GM10248 (cell line): ENCODE results near the gene POU3F1.

Experiments
- CTCF ChIA-PET: fragments of 300-600 bp; sonication (Branson Sonifier 250); formaldehyde crosslinking; extraction: SDS; loops from one replicate; lab custom pipeline; 2021; ENCODE audit warnings: antibody characterized with exemption; lab: Yijun Ruan, JAX
- POLR2A ChIA-PET: fragments of 350-650 bp; sonication (Branson Sonifier 250); formaldehyde crosslinking; extraction: SDS; loops from one replicate; lab custom pipeline; 2020; ENCODE audit warnings: antibody characterized with exemption; lab: Yijun Ruan, JAX
- DNase-seq: peaks from one replicate; pipeline ENCODE4 v3.0.0; 2012; ENCODE audit errors: extremely low spot score
- CTCF ChIP-seq: IDR thresholded peaks from 2 replicates; pipeline ENCODE4 v1.5.1; 2012; ENCODE audit warnings: mild to moderate bottlenecking, low read depth; ENCODE audit errors: extremely low read depth, missing control alignments, control extremely low read depth

The POU3F1 gene

GRCh38 chr1:38089712-38090360 lies 43.2 kb upstream of the POU3F1 start:
- ChIA-PET CTCF (no interaction called here), POLR2A (no interaction called here)
- no peak for DNase-seq
- no peak for TF ChIP-seq CTCF

GRCh38 chr1:38088791-38089190 lies 42.2 kb upstream of the POU3F1 start:
- ChIA-PET CTCF (interaction anchor here (1.3 kb wide), 1 partner anchor 17 kb away, joined by 3 read pairs; no protein-coding TSS in a partner anchor), POLR2A (no interaction called here)
- no peak for DNase-seq
- TF ChIP-seq CTCF: no peak

- ChIA-PET CTCF (interaction anchor here (1.3 kb wide), 1 partner anchor 17 kb away, joined by 3 read pairs; no protein-coding TSS in a partner anchor), POLR2A (no interaction called here)
- TF ChIP-seq CTCF: no peak
- DNase-seq: no peak
Measured at GRCh38 chr1:38088366-38088765, 41.8 kb upstream of the POU3F1 start.

GRCh38 chr1:38087676-38088075 lies 41.1 kb upstream of the POU3F1 start:
- no peak for DNase-seq
- CTCF ChIA-PET: interaction anchor here (1.0 to 1.3 kb wide), 2 partner anchors 16 to 86 kb away, joined by 3 read pairs; no protein-coding TSS in a partner anchor
- POLR2A ChIA-PET: no interaction called here
- TF ChIP-seq CTCF: no peak

- CTCF ChIA-PET: interaction anchor here (1.1 to 7.1 kb wide), 2 partner anchors 14 to 18 kb away, joined by 3 to 40 read pairs; no protein-coding TSS in a partner anchor
- POLR2A ChIA-PET: interaction anchor here (0.6 kb wide), 1 partner anchor 76 kb away, joined by 6 read pairs; no protein-coding TSS in a partner anchor
- TF ChIP-seq CTCF: no peak
- DNase-seq: no peak
Measured at GRCh38 chr1:38085666-38086330, 39.2 kb upstream of the POU3F1 start.

- POLR2A ChIA-PET: no interaction called here
- CTCF ChIA-PET: interaction anchor here (1.1 to 7.1 kb wide), 2 partner anchors 13 to 17 kb away, joined by 3 to 40 read pairs; no protein-coding TSS in a partner anchor
- no peak for DNase-seq
Measured at GRCh38 chr1:38084700-38085099, 38.1 kb upstream of the POU3F1 start.

More at GRCh38 chr1:38084700-38085099, 38.1 kb upstream of the POU3F1 start:
- TF ChIP-seq CTCF: no peak
